ENCODE measurements around the gene OVCH1. TPM values are rescaled to one million over a fixed set of nuclear protein-coding genes. Genes with fewer than 3 reads are reported as not detected.

The OVCH1 gene
- total RNA-seq, 1 experiment from 2014 or later: 0.04 TPM

DNA sequence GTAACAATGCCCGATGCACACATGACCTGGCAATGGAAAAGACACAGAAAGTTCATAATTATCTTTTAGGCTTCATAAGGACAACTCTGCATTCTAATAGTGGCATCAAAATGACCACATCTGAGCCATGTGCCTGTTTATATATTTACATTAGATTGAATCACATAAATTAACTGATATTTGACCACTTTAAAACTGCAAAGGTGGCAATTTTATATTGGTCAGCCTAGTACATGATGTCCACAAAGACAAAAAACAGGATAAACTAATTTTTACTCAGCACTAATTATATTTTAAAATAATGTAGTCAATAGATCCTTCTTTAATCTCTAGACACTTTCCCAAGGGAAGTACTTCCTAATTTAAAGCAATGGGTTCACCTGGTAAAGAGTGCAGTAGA lies 12.0 kb upstream of the OVCH1 start (continued):
- TF ChIP-seq, protein P1, sequence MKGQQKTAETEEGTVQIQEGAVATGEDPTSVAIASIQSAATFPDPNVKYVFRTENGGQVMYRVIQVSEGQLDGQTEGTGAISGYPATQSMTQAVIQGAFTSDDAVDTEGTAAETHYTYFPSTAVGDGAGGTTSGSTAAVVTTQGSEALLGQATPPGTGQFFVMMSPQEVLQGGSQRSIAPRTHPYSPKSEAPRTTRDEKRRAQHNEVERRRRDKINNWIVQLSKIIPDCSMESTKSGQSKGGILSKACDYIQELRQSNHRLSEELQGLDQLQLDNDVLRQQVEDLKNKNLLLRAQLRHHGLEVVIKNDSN (CRISPR knock-in tag; IDR thresholded peaks at IDR 0.05): no peak
- TF ChIP-seq ZNF121 (CRISPR knock-in tag; IDR thresholded peaks at IDR 0.05): no peak
- no peak for TF ChIP-seq MYBL2 (CRISPR knock-in tag; IDR thresholded peaks at IDR 0.05)
- TF ChIP-seq SMAD4 (CRISPR knock-in tag; IDR thresholded peaks at IDR 0.05): no peak
- TF ChIP-seq HMGA2 (CRISPR knock-in tag; IDR thresholded peaks at IDR 0.05): no peak
- TF ChIP-seq RELA (CRISPR knock-in tag; IDR thresholded peaks at IDR 0.05; ENCODE audit: borderline replicate concordance): no peak
- TF ChIP-seq, protein P2, sequence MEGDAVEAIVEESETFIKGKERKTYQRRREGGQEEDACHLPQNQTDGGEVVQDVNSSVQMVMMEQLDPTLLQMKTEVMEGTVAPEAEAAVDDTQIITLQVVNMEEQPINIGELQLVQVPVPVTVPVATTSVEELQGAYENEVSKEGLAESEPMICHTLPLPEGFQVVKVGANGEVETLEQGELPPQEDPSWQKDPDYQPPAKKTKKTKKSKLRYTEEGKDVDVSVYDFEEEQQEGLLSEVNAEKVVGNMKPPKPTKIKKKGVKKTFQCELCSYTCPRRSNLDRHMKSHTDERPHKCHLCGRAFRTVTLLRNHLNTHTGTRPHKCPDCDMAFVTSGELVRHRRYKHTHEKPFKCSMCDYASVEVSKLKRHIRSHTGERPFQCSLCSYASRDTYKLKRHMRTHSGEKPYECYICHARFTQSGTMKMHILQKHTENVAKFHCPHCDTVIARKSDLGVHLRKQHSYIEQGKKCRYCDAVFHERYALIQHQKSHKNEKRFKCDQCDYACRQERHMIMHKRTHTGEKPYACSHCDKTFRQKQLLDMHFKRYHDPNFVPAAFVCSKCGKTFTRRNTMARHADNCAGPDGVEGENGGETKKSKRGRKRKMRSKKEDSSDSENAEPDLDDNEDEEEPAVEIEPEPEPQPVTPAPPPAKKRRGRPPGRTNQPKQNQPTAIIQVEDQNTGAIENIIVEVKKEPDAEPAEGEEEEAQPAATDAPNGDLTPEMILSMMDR (IDR thresholded peaks at IDR 0.05): no peak
- TF ChIP-seq TP53 (CRISPR knock-in tag; IDR thresholded peaks at IDR 0.05): no peak
- TF ChIP-seq, protein P3, sequence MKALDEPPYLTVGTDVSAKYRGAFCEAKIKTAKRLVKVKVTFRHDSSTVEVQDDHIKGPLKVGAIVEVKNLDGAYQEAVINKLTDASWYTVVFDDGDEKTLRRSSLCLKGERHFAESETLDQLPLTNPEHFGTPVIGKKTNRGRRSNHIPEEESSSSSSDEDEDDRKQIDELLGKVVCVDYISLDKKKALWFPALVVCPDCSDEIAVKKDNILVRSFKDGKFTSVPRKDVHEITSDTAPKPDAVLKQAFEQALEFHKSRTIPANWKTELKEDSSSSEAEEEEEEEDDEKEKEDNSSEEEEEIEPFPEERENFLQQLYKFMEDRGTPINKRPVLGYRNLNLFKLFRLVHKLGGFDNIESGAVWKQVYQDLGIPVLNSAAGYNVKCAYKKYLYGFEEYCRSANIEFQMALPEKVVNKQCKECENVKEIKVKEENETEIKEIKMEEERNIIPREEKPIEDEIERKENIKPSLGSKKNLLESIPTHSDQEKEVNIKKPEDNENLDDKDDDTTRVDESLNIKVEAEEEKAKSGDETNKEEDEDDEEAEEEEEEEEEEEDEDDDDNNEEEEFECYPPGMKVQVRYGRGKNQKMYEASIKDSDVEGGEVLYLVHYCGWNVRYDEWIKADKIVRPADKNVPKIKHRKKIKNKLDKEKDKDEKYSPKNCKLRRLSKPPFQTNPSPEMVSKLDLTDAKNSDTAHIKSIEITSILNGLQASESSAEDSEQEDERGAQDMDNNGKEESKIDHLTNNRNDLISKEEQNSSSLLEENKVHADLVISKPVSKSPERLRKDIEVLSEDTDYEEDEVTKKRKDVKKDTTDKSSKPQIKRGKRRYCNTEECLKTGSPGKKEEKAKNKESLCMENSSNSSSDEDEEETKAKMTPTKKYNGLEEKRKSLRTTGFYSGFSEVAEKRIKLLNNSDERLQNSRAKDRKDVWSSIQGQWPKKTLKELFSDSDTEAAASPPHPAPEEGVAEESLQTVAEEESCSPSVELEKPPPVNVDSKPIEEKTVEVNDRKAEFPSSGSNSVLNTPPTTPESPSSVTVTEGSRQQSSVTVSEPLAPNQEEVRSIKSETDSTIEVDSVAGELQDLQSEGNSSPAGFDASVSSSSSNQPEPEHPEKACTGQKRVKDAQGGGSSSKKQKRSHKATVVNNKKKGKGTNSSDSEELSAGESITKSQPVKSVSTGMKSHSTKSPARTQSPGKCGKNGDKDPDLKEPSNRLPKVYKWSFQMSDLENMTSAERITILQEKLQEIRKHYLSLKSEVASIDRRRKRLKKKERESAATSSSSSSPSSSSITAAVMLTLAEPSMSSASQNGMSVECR (CRISPR knock-in tag; IDR thresholded peaks at IDR 0.05; ENCODE audit: borderline replicate concordance): no peak

DNA sequence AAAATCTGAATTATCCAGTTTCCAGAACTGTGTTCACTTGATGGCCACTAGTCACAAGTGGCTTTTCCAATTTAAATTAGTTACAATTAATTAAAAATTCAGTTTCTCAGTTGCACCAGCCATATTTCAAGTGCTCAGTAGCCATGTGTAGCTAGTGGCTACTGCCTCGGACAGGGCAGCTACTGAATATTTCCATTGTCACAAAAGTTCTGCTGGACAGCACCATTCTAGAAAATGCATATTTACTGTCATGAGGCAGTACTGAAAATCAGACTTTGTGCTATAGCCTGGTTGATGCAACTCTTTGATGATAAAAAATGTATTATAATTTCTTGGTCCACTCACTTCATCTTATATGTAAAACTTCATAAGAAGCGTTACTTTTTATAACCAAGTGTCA lies 11.5 kb upstream of the OVCH1 start:
- H3K27ac Mint-ChIP-seq: no peak overlapping the region
- no peaks in the 10 kb centered on the region for H3K9me3 Mint-ChIP-seq
- H3K36me3 Mint-ChIP-seq: peaks cover 3% of the 10 kb centered on the region; the same call in 1 of the 2 replicates
- POLR2A ChIA-PET: no interaction called here
- no peak for DNase-seq (ENCODE audit: low spot score)
- no peak overlapping the region for H3K4me3 Mint-ChIP-seq
- no peak for ATAC-seq
- CTCF ChIA-PET: no interaction called here
- no peaks in the 10 kb centered on the region for H3K27me3 Mint-ChIP-seq (ENCODE audit: low read depth)
- H3K4me1 Mint-ChIP-seq: peaks cover 7% of the 10 kb centered on the region
- TF ChIP-seq MYBL2 (CRISPR knock-in tag; IDR thresholded peaks at IDR 0.05): no peak
- TF ChIP-seq PRRX2 (CRISPR knock-in tag; IDR thresholded peaks at IDR 0.05): no peak
- no peak for TF ChIP-seq JAZF1 (CRISPR knock-in tag; IDR thresholded peaks at IDR 0.05)
- TF ChIP-seq, protein P4, sequence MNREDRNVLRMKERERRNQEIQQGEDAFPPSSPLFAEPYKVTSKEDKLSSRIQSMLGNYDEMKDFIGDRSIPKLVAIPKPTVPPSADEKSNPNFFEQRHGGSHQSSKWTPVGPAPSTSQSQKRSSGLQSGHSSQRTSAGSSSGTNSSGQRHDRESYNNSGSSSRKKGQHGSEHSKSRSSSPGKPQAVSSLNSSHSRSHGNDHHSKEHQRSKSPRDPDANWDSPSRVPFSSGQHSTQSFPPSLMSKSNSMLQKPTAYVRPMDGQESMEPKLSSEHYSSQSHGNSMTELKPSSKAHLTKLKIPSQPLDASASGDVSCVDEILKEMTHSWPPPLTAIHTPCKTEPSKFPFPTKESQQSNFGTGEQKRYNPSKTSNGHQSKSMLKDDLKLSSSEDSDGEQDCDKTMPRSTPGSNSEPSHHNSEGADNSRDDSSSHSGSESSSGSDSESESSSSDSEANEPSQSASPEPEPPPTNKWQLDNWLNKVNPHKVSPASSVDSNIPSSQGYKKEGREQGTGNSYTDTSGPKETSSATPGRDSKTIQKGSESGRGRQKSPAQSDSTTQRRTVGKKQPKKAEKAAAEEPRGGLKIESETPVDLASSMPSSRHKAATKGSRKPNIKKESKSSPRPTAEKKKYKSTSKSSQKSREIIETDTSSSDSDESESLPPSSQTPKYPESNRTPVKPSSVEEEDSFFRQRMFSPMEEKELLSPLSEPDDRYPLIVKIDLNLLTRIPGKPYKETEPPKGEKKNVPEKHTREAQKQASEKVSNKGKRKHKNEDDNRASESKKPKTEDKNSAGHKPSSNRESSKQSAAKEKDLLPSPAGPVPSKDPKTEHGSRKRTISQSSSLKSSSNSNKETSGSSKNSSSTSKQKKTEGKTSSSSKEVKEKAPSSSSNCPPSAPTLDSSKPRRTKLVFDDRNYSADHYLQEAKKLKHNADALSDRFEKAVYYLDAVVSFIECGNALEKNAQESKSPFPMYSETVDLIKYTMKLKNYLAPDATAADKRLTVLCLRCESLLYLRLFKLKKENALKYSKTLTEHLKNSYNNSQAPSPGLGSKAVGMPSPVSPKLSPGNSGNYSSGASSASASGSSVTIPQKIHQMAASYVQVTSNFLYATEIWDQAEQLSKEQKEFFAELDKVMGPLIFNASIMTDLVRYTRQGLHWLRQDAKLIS (CRISPR knock-in tag; IDR thresholded peaks at IDR 0.05; ENCODE audit: borderline replicate concordance): no peak
- no peak for TF ChIP-seq NFATC4 (CRISPR knock-in tag; IDR thresholded peaks at IDR 0.05)
- TF ChIP-seq, protein P5, sequence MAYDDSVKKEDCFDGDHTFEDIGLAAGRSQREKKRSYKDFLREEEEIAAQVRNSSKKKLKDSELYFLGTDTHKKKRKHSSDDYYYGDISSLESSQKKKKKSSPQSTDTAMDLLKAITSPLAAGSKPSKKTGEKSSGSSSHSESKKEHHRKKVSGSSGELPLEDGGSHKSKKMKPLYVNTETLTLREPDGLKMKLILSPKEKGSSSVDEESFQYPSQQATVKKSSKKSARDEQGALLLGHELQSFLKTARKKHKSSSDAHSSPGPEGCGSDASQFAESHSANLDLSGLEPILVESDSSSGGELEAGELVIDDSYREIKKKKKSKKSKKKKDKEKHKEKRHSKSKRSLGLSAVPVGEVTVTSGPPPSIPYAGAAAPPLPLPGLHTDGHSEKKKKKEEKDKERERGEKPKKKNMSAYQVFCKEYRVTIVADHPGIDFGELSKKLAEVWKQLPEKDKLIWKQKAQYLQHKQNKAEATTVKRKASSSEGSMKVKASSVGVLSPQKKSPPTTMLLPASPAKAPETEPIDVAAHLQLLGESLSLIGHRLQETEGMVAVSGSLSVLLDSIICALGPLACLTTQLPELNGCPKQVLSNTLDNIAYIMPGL (CRISPR knock-in tag; IDR thresholded peaks at IDR 0.05): no peak
- TF ChIP-seq, protein P6, sequence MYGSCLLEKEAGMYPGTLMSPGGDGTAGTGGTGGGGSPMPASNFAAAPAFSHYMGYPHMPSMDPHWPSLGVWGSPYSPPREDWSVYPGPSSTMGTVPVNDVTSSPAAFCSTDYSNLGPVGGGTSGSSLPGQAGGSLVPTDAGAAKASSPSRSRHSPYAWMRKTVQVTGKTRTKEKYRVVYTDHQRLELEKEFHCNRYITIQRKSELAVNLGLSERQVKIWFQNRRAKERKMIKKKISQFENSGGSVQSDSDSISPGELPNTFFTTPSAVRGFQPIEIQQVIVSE (CRISPR knock-in tag; IDR thresholded peaks at IDR 0.05; ENCODE audit: borderline replicate concordance): no peak
- TF ChIP-seq, protein P7, sequence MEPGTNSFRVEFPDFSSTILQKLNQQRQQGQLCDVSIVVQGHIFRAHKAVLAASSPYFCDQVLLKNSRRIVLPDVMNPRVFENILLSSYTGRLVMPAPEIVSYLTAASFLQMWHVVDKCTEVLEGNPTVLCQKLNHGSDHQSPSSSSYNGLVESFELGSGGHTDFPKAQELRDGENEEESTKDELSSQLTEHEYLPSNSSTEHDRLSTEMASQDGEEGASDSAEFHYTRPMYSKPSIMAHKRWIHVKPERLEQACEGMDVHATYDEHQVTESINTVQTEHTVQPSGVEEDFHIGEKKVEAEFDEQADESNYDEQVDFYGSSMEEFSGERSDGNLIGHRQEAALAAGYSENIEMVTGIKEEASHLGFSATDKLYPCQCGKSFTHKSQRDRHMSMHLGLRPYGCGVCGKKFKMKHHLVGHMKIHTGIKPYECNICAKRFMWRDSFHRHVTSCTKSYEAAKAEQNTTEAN (CRISPR knock-in tag; IDR thresholded peaks at IDR 0.05): no peak
- TF ChIP-seq TEAD1 (CRISPR knock-in tag; IDR thresholded peaks at IDR 0.05): no peak
- no peak for TF ChIP-seq EMX1 (CRISPR knock-in tag; IDR thresholded peaks at IDR 0.05)
- no peak for TF ChIP-seq TEAD4 (CRISPR knock-in tag; IDR thresholded peaks at IDR 0.05)
- no peak for TF ChIP-seq CREM (CRISPR knock-in tag; IDR thresholded peaks at IDR 0.05)
- no peak for TF ChIP-seq CREB1 (CRISPR knock-in tag; IDR thresholded peaks at IDR 0.05)
- no peak for TF ChIP-seq ZNF121 (CRISPR knock-in tag; IDR thresholded peaks at IDR 0.05)
- TF ChIP-seq, protein P8, sequence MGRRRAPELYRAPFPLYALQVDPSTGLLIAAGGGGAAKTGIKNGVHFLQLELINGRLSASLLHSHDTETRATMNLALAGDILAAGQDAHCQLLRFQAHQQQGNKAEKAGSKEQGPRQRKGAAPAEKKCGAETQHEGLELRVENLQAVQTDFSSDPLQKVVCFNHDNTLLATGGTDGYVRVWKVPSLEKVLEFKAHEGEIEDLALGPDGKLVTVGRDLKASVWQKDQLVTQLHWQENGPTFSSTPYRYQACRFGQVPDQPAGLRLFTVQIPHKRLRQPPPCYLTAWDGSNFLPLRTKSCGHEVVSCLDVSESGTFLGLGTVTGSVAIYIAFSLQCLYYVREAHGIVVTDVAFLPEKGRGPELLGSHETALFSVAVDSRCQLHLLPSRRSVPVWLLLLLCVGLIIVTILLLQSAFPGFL (CRISPR knock-in tag; IDR thresholded peaks at IDR 0.05; ENCODE audit: borderline replicate concordance): no peak
